Neural cell (in vitro differentiated cells): ENCODE results near the gene TEX101.
A peak's percentile ranks its signal among the peaks of the same experiment; 100 is the strongest.

ENCODE experiments used
- EZH2 ChIP-seq: fragments of 200-600, 300-800 bp; shearing (Covaris generic), sonication (generic); IDR thresholded peaks from 2 replicates; pipeline ENCODE4 v1.6.1; 2014; ENCODE audit warnings: antibody characterized with exemption, low read length, borderline replicate concordance, mild to moderate bottlenecking; ENCODE audit not compliant: insufficient read depth, poor library complexity, severe bottlenecking
- TF ChIP-seq, protein P1 (sequence below): fragments of 450-650 bp; IDR thresholded peaks from 2 replicates; pipeline ENCODE4 v1.5.1; 2014; ENCODE audit warnings: antibody characterized with exemption, mild to moderate bottlenecking, moderate library complexity; ENCODE audit not compliant: poor library complexity, severe bottlenecking
- TF ChIP-seq, protein P2 (sequence below): IDR thresholded peaks from 2 replicates; pipeline ENCODE4 v1.6.1; 2012; ENCODE audit warnings: borderline replicate concordance

DNA sequence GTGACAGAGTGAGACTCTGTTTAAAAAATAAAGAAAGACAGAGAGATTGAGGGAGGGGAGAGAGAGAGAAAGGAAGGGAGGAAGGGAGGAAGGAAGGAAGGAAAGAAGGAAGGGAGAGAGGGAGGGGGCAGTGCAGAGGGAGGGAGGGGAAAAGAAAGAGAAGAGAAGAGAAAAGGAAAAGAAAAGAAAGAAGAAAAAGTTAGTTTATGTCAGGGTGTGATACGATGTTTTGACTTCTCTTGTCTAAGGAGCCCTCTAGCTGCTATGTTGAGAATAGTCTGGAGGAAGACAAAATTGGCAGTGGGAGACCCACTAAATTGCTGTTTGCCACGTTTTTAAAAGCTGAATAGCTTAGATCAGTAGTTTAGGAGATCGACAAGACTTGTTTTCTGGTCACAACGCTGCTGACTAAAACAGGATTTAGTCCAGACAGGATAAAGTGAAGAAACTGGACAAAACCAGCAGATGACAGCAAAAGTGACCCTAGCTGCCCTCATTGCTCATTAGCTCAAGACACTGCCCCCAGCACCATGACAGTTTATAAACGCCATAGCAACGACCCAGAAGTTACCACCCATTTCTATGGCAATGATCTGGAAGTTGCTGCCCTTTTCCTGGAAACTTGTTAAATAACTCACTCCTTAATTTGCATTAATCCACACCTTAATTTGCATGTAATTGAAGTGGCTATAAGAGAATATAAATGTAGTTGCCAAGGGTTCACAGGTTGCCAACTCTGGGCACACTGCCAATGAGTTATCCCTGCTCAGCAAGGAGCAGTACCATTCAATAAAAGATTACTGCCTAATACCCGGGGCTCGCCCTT lies 11.1 kb downstream of the TEX101 start:
- TF ChIP-seq, protein P1, sequence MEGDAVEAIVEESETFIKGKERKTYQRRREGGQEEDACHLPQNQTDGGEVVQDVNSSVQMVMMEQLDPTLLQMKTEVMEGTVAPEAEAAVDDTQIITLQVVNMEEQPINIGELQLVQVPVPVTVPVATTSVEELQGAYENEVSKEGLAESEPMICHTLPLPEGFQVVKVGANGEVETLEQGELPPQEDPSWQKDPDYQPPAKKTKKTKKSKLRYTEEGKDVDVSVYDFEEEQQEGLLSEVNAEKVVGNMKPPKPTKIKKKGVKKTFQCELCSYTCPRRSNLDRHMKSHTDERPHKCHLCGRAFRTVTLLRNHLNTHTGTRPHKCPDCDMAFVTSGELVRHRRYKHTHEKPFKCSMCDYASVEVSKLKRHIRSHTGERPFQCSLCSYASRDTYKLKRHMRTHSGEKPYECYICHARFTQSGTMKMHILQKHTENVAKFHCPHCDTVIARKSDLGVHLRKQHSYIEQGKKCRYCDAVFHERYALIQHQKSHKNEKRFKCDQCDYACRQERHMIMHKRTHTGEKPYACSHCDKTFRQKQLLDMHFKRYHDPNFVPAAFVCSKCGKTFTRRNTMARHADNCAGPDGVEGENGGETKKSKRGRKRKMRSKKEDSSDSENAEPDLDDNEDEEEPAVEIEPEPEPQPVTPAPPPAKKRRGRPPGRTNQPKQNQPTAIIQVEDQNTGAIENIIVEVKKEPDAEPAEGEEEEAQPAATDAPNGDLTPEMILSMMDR = peak; percentile 31
- TF ChIP-seq EZH2 = no peak
- TF ChIP-seq, protein P2, sequence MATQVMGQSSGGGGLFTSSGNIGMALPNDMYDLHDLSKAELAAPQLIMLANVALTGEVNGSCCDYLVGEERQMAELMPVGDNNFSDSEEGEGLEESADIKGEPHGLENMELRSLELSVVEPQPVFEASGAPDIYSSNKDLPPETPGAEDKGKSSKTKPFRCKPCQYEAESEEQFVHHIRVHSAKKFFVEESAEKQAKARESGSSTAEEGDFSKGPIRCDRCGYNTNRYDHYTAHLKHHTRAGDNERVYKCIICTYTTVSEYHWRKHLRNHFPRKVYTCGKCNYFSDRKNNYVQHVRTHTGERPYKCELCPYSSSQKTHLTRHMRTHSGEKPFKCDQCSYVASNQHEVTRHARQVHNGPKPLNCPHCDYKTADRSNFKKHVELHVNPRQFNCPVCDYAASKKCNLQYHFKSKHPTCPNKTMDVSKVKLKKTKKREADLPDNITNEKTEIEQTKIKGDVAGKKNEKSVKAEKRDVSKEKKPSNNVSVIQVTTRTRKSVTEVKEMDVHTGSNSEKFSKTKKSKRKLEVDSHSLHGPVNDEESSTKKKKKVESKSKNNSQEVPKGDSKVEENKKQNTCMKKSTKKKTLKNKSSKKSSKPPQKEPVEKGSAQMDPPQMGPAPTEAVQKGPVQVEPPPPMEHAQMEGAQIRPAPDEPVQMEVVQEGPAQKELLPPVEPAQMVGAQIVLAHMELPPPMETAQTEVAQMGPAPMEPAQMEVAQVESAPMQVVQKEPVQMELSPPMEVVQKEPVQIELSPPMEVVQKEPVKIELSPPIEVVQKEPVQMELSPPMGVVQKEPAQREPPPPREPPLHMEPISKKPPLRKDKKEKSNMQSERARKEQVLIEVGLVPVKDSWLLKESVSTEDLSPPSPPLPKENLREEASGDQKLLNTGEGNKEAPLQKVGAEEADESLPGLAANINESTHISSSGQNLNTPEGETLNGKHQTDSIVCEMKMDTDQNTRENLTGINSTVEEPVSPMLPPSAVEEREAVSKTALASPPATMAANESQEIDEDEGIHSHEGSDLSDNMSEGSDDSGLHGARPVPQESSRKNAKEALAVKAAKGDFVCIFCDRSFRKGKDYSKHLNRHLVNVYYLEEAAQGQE = no peak
